Measurements from ENCODE around the gene CD300C.

DNA sequence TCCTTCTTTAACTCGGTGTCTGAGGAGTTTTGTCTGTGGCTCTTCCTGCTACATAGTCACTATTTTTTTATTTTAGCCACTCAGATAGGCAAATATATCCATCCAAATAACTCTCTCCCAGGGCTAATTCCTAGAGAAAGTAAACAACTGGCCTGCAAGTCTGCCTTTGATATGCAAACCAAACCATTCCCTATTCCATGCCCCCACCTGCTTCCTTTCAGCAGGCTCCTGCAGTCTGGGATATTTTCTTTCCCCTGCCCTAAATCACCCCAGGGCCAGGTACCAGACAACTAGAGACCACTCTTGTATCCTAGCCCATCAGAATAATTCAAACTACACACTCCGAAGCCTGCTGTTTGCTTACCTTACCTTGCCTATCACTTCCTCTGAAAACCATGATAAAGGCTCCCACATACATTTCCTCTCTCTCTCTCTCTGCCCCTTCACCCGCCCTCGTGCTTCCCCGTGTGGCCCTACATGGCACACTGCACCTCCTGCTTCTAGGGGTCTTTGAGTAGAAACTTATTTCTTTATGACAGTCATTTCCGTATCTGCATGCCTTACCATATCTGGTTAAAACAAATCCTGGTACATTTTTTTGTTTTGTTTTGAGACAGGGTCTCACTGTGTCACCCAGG, 13.1 kb upstream of the CD300C start:
- TF ChIP-seq, protein P1, sequence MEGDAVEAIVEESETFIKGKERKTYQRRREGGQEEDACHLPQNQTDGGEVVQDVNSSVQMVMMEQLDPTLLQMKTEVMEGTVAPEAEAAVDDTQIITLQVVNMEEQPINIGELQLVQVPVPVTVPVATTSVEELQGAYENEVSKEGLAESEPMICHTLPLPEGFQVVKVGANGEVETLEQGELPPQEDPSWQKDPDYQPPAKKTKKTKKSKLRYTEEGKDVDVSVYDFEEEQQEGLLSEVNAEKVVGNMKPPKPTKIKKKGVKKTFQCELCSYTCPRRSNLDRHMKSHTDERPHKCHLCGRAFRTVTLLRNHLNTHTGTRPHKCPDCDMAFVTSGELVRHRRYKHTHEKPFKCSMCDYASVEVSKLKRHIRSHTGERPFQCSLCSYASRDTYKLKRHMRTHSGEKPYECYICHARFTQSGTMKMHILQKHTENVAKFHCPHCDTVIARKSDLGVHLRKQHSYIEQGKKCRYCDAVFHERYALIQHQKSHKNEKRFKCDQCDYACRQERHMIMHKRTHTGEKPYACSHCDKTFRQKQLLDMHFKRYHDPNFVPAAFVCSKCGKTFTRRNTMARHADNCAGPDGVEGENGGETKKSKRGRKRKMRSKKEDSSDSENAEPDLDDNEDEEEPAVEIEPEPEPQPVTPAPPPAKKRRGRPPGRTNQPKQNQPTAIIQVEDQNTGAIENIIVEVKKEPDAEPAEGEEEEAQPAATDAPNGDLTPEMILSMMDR (IDR thresholded peaks at IDR 0.05): no peak
- no peak for TF ChIP-seq POLR2A (IDR thresholded peaks at IDR 0.05)
